Liver (tissue), 9 donors: ENCODE measurements around the gene MYO9A. TPM values are rescaled to one million over a fixed set of nuclear protein-coding genes. Genes with fewer than 3 reads are reported as not detected.

Source experiments
- DNase-seq: peaks from one replicate; pipeline ENCODE4 v3.0.0-alpha.2; 2017; ENCODE audit warnings: low spot score
- H3K27ac ChIP-seq, 2 donors: one replicate each; pipeline ENCODE4 v1.7.0; 2013; ENCODE audit warnings: inconsistent platforms in 2 of 2, low read length in 2 of 2, control low read depth in 1 of 2, low read depth in 1 of 2, mild to moderate bottlenecking in 1 of 2
- H3K27me3 ChIP-seq, 4 donors: one replicate each; pipeline versions ENCODE4 v1.6.1 to v1.7.0; 2013; ENCODE audit warnings: low read length in 3 of 4, inconsistent platforms in 1 of 4, mild to moderate bottlenecking in 1 of 4, moderate library complexity in 1 of 4; ENCODE audit not compliant: control insufficient read depth in 4 of 4, insufficient read depth in 4 of 4
- H3K36me3 ChIP-seq, 4 donors: one replicate each; pipeline versions ENCODE4 v1.6.1 to v1.7.0; 2013; ENCODE audit warnings: low read length in 3 of 4, mild to moderate bottlenecking in 3 of 4, low read depth in 1 of 4, moderate library complexity in 1 of 4; ENCODE audit not compliant: control insufficient read depth in 4 of 4, insufficient read depth in 3 of 4
- H3K4me1 ChIP-seq, 4 donors: one replicate each; pipeline versions ENCODE4 v1.6.1 to v1.7.0; 2013; ENCODE audit warnings: low read length in 3 of 4, mild to moderate bottlenecking in 3 of 4, moderate library complexity in 1 of 4; ENCODE audit not compliant: control insufficient read depth in 4 of 4, insufficient read depth in 4 of 4
- H3K4me3 ChIP-seq, 3 donors: one replicate each; pipeline versions ENCODE4 v1.6.1 to v1.7.0; 2013; ENCODE audit warnings: low read length in 3 of 3, control low read depth in 1 of 3, low read depth in 1 of 3, mild to moderate bottlenecking in 1 of 3
- H3K9ac ChIP-seq, 2 donors: one replicate each; pipeline ENCODE4 v1.7.0; 2013; ENCODE audit warnings: low read length in 2 of 2, mild to moderate bottlenecking in 2 of 2, moderate library complexity in 2 of 2, control low read depth in 1 of 2, low read depth in 1 of 2
- H3K9me3 ChIP-seq, 4 donors: one replicate each; pipeline versions ENCODE4 v1.6.1 to v1.7.0; 2013; ENCODE audit warnings: low read length in 3 of 4; ENCODE audit not compliant: control insufficient read depth in 4 of 4
- ATF3 ChIP-seq: IDR thresholded peaks from 2 replicates; pipeline ENCODE4 v1.6.1; 2016; ENCODE audit warnings: antibody characterized with exemption
- CTCF ChIP-seq: fragments of 150-350 bp; IDR thresholded peaks from 2 replicates; pipeline ENCODE4 v1.5.1; 2017; ENCODE audit warnings: improper control_type of control experiment, low read depth, low read length; ENCODE audit not compliant: missing input control
- EGR1 ChIP-seq, 2 donors: IDR thresholded peaks; 2 replicates each; pipeline ENCODE4 v1.6.1; 2016 to 2018; ENCODE audit warnings: antibody characterized with exemption in 2 of 2, low read depth in 2 of 2
- FOXA1 ChIP-seq: IDR thresholded peaks from 2 replicates; pipeline ENCODE4 v1.6.1; 2016; ENCODE audit warnings: antibody characterized with exemption
- FOXA2 ChIP-seq: IDR thresholded peaks from 2 replicates; pipeline ENCODE4 v1.6.1; 2016; ENCODE audit warnings: antibody characterized with exemption
- GABPA ChIP-seq, 2 donors: IDR thresholded peaks in 1 of 2; conservative IDR thresholded peaks in 1 of 2; 2 replicates each; pipeline ENCODE4 v1.6.1; 2016; ENCODE audit warnings: antibody characterized with exemption in 2 of 2, mild to moderate bottlenecking in 1 of 2, moderate library complexity in 1 of 2
- HNF4A ChIP-seq, 2 donors: conservative IDR thresholded peaks; 2 replicates each; pipeline ENCODE4 v1.6.1; 2016; ENCODE audit warnings: antibody characterized with exemption in 2 of 2, mild to moderate bottlenecking in 2 of 2
- HNF4G ChIP-seq: IDR thresholded peaks from 2 replicates; pipeline ENCODE4 v1.6.1; 2016; ENCODE audit warnings: antibody characterized with exemption
- JUND ChIP-seq, 2 donors: IDR thresholded peaks; 2 replicates each; pipeline ENCODE4 v1.6.1; 2016; ENCODE audit warnings: antibody characterized with exemption in 2 of 2
- MAX ChIP-seq: IDR thresholded peaks from 2 replicates; pipeline ENCODE4 v1.6.1; 2016; ENCODE audit warnings: antibody characterized with exemption
- NR2F2 ChIP-seq: IDR thresholded peaks from 2 replicates; pipeline ENCODE4 v1.6.1; 2016; ENCODE audit warnings: antibody characterized with exemption
- RAD21 ChIP-seq, 2 donors: IDR thresholded peaks; 2 replicates each; pipeline ENCODE4 v1.6.1; 2016; ENCODE audit warnings: antibody characterized with exemption in 2 of 2, mild to moderate bottlenecking in 2 of 2
- RXRA ChIP-seq, 2 donors: IDR thresholded peaks; 2 replicates each; pipeline ENCODE4 v1.6.1; 2017 to 2018; ENCODE audit warnings: antibody characterized with exemption in 2 of 2, mild to moderate bottlenecking in 1 of 2
- SP1 ChIP-seq: IDR thresholded peaks from 2 replicates; pipeline ENCODE4 v1.6.1; 2018; ENCODE audit warnings: antibody characterized with exemption, mild to moderate bottlenecking
- TAF1 ChIP-seq: conservative IDR thresholded peaks from 2 replicates; pipeline ENCODE4 v1.6.1; 2016; ENCODE audit warnings: antibody characterized with exemption, mild to moderate bottlenecking
- YY1 ChIP-seq: IDR thresholded peaks from 2 replicates; pipeline ENCODE4 v1.6.1; 2016; ENCODE audit warnings: antibody characterized with exemption, mild to moderate bottlenecking
- WGBS: extraction: QIAGEN DNeasy Blood & Tissue Kit; methylation state at CpG from one replicate; pipeline ENCODE4 v1.1.7; 2013; 5-methylcytosine and 5-hydroxymethylcytosine counted together
- polyA plus RNA-seq, 2 donors: library from polyadenylated mRNA; stranded (reverse) in 1 of 2; unstranded in 1 of 2; fragments of 200-250 nt in 1 of 2; fragments of >200 nt in 1 of 2; fragmentation: Nextera tagmentation in 1 of 2; extraction: Ambion mirVana in 1 of 2; gene quantifications; one replicate each; pipeline versions ENCODE4 v1.2.1 to v1.2.3, GENCODE V29; 2013 to 2015
- total RNA-seq, 2 donors: library from RNA; depleted of rRNA; stranded (reverse); fragments of >200 nt; gene quantifications; one replicate each; pipeline ENCODE4 v1.2.3, GENCODE V29; 2014
- TF ChIP-seq, protein P1 (sequence below): IDR thresholded peaks from 2 replicates; pipeline ENCODE4 v1.6.1; 2016; ENCODE audit warnings: antibody characterized with exemption, mild to moderate bottlenecking
- TF ChIP-seq, protein P2 (sequence below): IDR thresholded peaks from 2 replicates; pipeline ENCODE4 v1.6.1; 2016; ENCODE audit warnings: antibody characterized with exemption
- donor health status: healthy.
- donor health status: healthy.
- donor health status: healthy.
- donor health status: healthy.
- donor health status: healthy.

The MYO9A gene
- total and polyA plus RNA-seq, 4 donors, result 1.4 to 14.9 (median 8.4) TPM

DNA sequence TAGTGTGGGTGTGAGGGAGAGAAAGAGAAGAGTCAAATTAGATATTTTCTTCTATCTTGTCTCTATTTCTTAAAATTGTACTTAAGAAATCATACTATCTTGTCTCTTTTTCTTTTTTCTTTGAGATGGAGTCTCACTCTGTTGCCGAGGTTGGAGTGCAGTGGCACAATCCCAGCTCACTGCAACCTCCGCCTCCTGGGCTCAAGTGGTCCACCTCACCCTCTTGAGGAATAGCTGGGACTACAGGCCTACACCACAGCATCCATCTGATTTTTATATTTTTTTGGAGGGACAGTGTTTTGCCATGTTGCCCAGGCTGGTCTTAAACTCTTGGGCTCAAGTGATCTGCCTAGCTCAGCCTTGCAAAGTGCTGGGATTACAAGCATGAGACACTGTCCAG lies 104.2 kb downstream of the MYO9A start:
- 95% methylated on average over 2 of the region's 2 CpGs for WGBS
- Histone ChIP-seq H3K27me3 (no peaks in the 10 kb centered on the region), H3K4me1 (peaks cover 0 to 4% (median 0%) of the 10 kb centered on the region in 4 donors), H3K27ac (no peak overlapping the region), H3K36me3 (no peaks in the 10 kb centered on the region), H3K9ac (no peak overlapping the region), H3K9me3 (no peaks in the 10 kb centered on the region), H3K4me3 (no peak overlapping the region)
- no peak for DNase-seq
- no peak for TF ChIP-seq HNF4G
- no peak for TF ChIP-seq SP1
- TF ChIP-seq, protein P1, sequence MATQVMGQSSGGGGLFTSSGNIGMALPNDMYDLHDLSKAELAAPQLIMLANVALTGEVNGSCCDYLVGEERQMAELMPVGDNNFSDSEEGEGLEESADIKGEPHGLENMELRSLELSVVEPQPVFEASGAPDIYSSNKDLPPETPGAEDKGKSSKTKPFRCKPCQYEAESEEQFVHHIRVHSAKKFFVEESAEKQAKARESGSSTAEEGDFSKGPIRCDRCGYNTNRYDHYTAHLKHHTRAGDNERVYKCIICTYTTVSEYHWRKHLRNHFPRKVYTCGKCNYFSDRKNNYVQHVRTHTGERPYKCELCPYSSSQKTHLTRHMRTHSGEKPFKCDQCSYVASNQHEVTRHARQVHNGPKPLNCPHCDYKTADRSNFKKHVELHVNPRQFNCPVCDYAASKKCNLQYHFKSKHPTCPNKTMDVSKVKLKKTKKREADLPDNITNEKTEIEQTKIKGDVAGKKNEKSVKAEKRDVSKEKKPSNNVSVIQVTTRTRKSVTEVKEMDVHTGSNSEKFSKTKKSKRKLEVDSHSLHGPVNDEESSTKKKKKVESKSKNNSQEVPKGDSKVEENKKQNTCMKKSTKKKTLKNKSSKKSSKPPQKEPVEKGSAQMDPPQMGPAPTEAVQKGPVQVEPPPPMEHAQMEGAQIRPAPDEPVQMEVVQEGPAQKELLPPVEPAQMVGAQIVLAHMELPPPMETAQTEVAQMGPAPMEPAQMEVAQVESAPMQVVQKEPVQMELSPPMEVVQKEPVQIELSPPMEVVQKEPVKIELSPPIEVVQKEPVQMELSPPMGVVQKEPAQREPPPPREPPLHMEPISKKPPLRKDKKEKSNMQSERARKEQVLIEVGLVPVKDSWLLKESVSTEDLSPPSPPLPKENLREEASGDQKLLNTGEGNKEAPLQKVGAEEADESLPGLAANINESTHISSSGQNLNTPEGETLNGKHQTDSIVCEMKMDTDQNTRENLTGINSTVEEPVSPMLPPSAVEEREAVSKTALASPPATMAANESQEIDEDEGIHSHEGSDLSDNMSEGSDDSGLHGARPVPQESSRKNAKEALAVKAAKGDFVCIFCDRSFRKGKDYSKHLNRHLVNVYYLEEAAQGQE, result no peak
- no peak for TF ChIP-seq EGR1 (IDR thresholded peaks at IDR 0.05; ENCODE audit: low read depth in 2 of 2)
- no peak for TF ChIP-seq ATF3
- TF ChIP-seq FOXA2, result no peak
- no peak for TF ChIP-seq RXRA (IDR thresholded peaks at IDR 0.05)
- TF ChIP-seq TAF1, result no peak
- TF ChIP-seq NR2F2, result no peak
- TF ChIP-seq, protein P2, sequence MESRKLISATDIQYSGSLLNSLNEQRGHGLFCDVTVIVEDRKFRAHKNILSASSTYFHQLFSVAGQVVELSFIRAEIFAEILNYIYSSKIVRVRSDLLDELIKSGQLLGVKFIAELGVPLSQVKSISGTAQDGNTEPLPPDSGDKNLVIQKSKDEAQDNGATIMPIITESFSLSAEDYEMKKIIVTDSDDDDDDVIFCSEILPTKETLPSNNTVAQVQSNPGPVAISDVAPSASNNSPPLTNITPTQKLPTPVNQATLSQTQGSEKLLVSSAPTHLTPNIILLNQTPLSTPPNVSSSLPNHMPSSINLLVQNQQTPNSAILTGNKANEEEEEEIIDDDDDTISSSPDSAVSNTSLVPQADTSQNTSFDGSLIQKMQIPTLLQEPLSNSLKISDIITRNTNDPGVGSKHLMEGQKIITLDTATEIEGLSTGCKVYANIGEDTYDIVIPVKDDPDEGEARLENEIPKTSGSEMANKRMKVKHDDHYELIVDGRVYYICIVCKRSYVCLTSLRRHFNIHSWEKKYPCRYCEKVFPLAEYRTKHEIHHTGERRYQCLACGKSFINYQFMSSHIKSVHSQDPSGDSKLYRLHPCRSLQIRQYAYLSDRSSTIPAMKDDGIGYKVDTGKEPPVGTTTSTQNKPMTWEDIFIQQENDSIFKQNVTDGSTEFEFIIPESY, result no peak
- TF ChIP-seq FOXA1, result no peak
- TF ChIP-seq JUND (IDR thresholded peaks at IDR 0.05), result no peak
- no peak for TF ChIP-seq RAD21 (IDR thresholded peaks at IDR 0.05)
- no peak for TF ChIP-seq CTCF
- TF ChIP-seq GABPA (IDR thresholded peaks at IDR 0.05 in 1 of 2, conservative IDR thresholded peaks at IDR 0.05 in 1 of 2), result no peak
- TF ChIP-seq YY1, result no peak
- no peak for TF ChIP-seq HNF4A (conservative IDR thresholded peaks at IDR 0.05)
- TF ChIP-seq MAX, result no peak
